WTC11 (cell line): ENCODE results near the gene GTF2H2.

Experiments used
- CTCF ChIP-seq: fragments of 200-600 bp; IDR thresholded peaks from 2 replicates; pipeline ENCODE4 v1.8.0; 2022; ENCODE audit warnings: antibody characterized with exemption
- E2F4 ChIP-seq: sonication (generic); formaldehyde crosslinking; IDR thresholded peaks from 2 replicates; pipeline ENCODE4 v1.8.1; 2022; ENCODE audit warnings: low read depth, mild to moderate bottlenecking, moderate library complexity, missing genetic modification reagents, borderline replicate concordance
- ESRRA ChIP-seq: sonication (generic); formaldehyde crosslinking; IDR thresholded peaks from 2 replicates; pipeline ENCODE4 v1.8.1; 2022; ENCODE audit warnings: mild to moderate bottlenecking, missing genetic modification reagents, borderline replicate concordance
- FOXJ3 ChIP-seq: sonication (generic); formaldehyde crosslinking; IDR thresholded peaks from 2 replicates; pipeline ENCODE4 v1.9.0; 2021; ENCODE audit warnings: missing genetic modification reagents, mild to moderate bottlenecking, borderline replicate concordance
- IRF2 ChIP-seq: sonication (generic); formaldehyde crosslinking; IDR thresholded peaks from 2 replicates; pipeline ENCODE4 v1.8.0; 2022; ENCODE audit warnings: low read depth, missing genetic modification reagents, borderline replicate concordance
- NR3C1 ChIP-seq: sonication (generic); formaldehyde crosslinking; conservative IDR thresholded peaks from 2 replicates; pipeline ENCODE4 v1.8.1; 2023; ENCODE audit warnings: low read depth, mild to moderate bottlenecking, missing genetic modification reagents
- RORB ChIP-seq: fragments of 250-450 bp; sonication (Bioruptor Pico); IDR thresholded peaks from 2 replicates; pipeline ENCODE4 v1.9.0; 2021; ENCODE audit warnings: mild to moderate bottlenecking
- TEAD1 ChIP-seq: sonication (generic); formaldehyde crosslinking; IDR thresholded peaks from 2 replicates; pipeline ENCODE4 v1.8.0; 2022; ENCODE audit warnings: mild to moderate bottlenecking, missing genetic modification reagents
- USF1 ChIP-seq: sonication (generic); formaldehyde crosslinking; IDR thresholded peaks from 2 replicates; pipeline ENCODE4 v1.8.0; 2022; ENCODE audit warnings: mild to moderate bottlenecking, missing genetic modification reagents
- ZNF512 ChIP-seq: sonication (generic); formaldehyde crosslinking; IDR thresholded peaks from 2 replicates; pipeline ENCODE4 v1.8.1; 2022; ENCODE audit warnings: missing genetic modification reagents, borderline replicate concordance
- ZSCAN18 ChIP-seq: fragments of 250-450 bp; sonication (Bioruptor Pico); IDR thresholded peaks from 2 replicates; pipeline ENCODE4 v2.1.2; 2022; ENCODE audit warnings: mild to moderate bottlenecking, moderate library complexity
- TF ChIP-seq, protein P1 (sequence below): sonication (generic); formaldehyde crosslinking; IDR thresholded peaks from 2 replicates; pipeline ENCODE4 v1.8.0; 2022; ENCODE audit warnings: mild to moderate bottlenecking, missing genetic modification reagents
- TF ChIP-seq, protein P2 (sequence below): sonication (generic); formaldehyde crosslinking; IDR thresholded peaks from 2 replicates; pipeline ENCODE4 v1.8.0; 2022; ENCODE audit warnings: mild to moderate bottlenecking, missing genetic modification reagents
- TF ChIP-seq, protein P3 (sequence below): sonication (generic); formaldehyde crosslinking; IDR thresholded peaks from 2 replicates; pipeline ENCODE4 v1.8.1; 2022; ENCODE audit warnings: mild to moderate bottlenecking, missing genetic modification reagents, moderate library complexity, borderline replicate concordance

DNA sequence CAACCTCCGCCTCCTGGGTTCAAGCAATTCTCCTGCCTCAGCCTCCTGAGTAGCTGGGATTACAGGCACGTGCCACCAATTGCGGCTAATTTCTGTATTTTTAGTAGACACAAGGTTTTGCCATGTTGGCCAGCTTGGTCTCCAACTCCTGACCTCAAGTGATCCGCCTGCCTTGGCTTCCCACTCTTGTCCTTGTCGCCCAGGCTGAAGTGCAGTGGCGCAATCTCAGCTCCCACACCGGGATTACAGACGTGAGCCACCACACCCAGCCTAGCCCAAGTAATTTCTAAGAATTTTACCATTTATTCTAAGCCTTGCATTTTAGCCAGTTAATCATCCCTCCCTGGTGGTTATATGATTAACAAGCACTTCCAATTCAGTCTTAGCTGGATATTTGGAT lies 53.3 kb downstream of the GTF2H2 start:
- TF ChIP-seq RORB (CRISPR knock-in tag) = no peak
- TF ChIP-seq, protein P1, sequence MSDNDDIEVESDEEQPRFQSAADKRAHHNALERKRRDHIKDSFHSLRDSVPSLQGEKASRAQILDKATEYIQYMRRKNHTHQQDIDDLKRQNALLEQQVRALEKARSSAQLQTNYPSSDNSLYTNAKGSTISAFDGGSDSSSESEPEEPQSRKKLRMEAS (CRISPR knock-in tag) = no peak
- TF ChIP-seq E2F4 (CRISPR knock-in tag) = no peak
- no peak for TF ChIP-seq CTCF
- TF ChIP-seq, protein P2, sequence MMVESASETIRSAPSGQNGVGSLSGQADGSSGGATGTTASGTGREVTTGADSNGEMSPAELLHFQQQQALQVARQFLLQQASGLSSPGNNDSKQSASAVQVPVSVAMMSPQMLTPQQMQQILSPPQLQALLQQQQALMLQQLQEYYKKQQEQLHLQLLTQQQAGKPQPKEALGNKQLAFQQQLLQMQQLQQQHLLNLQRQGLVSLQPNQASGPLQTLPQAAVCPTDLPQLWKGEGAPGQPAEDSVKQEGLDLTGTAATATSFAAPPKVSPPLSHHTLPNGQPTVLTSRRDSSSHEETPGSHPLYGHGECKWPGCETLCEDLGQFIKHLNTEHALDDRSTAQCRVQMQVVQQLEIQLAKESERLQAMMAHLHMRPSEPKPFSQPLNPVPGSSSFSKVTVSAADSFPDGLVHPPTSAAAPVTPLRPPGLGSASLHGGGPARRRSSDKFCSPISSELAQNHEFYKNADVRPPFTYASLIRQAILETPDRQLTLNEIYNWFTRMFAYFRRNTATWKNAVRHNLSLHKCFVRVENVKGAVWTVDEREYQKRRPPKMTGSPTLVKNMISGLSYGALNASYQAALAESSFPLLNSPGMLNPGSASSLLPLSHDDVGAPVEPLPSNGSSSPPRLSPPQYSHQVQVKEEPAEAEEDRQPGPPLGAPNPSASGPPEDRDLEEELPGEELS (CRISPR knock-in tag) = no peak
- no peak for TF ChIP-seq ZSCAN18 (CRISPR knock-in tag)
- no peak for TF ChIP-seq ESRRA (CRISPR knock-in tag)
- TF ChIP-seq, protein P3, sequence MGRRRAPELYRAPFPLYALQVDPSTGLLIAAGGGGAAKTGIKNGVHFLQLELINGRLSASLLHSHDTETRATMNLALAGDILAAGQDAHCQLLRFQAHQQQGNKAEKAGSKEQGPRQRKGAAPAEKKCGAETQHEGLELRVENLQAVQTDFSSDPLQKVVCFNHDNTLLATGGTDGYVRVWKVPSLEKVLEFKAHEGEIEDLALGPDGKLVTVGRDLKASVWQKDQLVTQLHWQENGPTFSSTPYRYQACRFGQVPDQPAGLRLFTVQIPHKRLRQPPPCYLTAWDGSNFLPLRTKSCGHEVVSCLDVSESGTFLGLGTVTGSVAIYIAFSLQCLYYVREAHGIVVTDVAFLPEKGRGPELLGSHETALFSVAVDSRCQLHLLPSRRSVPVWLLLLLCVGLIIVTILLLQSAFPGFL (CRISPR knock-in tag) = no peak
- TF ChIP-seq NR3C1 (CRISPR knock-in tag) = no peak
- TF ChIP-seq TEAD1 = no peak
- TF ChIP-seq ZNF512 (CRISPR knock-in tag) = no peak
- TF ChIP-seq IRF2 (CRISPR knock-in tag) = no peak
- no peak for TF ChIP-seq USF1 (CRISPR knock-in tag)
- no peak for TF ChIP-seq FOXJ3 (CRISPR knock-in tag)
